ENCODE data around the gene KRT8.
A peak's percentile ranks its signal among the peaks of the same experiment; 100 is the strongest.

KRT8 gene

DNA sequence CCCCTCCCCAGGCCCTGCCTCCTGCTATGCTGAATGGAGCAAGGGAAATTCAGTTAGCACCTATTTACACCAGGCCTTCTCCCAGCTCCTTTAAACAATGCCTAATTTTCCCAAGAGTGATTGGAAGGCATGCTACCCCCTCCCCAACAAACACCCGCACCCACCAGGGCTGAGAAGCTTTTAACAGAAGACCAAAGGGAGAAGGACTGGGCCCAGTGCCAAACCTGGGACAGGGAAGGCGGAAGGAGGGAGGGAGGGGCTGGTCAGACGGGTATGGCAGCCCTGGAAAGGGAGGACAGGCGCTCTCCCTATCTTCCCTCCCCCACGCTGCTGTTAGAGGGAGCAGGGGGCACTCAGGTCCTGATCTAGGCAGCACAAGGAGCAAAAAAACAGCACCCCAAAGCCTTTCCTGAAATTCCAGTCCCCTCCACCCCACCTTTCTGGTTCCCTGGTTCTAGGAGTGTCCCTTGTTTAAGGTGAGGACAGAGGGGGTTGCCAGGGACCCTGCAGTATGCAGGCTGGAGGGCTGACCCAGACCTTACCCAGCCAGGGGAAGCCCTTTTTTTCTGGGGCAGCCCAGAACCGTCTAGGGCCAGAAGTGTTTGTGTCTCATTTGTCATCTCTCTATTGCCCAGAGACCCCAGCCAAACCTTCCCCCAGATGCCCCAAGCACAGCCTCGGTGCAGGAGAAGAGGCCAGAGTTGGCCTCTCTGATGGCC, 2.4 kb upstream of the KRT8 start:
- TF ChIP-seq, protein P1, sequence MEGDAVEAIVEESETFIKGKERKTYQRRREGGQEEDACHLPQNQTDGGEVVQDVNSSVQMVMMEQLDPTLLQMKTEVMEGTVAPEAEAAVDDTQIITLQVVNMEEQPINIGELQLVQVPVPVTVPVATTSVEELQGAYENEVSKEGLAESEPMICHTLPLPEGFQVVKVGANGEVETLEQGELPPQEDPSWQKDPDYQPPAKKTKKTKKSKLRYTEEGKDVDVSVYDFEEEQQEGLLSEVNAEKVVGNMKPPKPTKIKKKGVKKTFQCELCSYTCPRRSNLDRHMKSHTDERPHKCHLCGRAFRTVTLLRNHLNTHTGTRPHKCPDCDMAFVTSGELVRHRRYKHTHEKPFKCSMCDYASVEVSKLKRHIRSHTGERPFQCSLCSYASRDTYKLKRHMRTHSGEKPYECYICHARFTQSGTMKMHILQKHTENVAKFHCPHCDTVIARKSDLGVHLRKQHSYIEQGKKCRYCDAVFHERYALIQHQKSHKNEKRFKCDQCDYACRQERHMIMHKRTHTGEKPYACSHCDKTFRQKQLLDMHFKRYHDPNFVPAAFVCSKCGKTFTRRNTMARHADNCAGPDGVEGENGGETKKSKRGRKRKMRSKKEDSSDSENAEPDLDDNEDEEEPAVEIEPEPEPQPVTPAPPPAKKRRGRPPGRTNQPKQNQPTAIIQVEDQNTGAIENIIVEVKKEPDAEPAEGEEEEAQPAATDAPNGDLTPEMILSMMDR (IDR thresholded peaks at IDR 0.05; ENCODE audit: low read depth, low read length) = no peak
- no peak overlapping the region for H3K4me3 ChIP-seq (ENCODE audit: low read depth, low read length)

DNA sequence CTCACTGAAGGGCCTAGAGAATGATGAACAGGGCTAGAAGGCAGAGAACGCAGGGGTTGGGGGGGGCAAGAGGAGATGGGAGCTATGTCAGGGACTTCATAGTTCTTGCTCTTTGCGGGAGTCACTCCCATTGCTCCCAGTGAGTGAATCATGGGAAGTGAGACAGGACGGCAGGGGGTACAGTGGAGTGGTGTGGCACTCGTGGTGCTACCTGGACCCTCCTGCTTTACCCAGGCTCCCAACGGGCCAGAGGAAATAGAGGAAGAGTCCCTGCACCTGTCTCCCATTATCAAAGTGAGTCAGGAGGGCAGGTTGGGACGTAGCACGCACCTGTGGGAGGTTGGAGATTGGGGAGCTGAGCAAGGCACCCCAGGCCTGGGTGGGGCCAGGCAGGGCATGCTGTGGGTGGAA, 1.3 kb upstream of the KRT8 start:
- no peak overlapping the region for H3K4me3 ChIP-seq (ENCODE audit: low read depth, low read length)
- TF ChIP-seq, protein P1 (IDR thresholded peaks at IDR 0.05; ENCODE audit: low read depth, low read length) = no peak

DNA sequence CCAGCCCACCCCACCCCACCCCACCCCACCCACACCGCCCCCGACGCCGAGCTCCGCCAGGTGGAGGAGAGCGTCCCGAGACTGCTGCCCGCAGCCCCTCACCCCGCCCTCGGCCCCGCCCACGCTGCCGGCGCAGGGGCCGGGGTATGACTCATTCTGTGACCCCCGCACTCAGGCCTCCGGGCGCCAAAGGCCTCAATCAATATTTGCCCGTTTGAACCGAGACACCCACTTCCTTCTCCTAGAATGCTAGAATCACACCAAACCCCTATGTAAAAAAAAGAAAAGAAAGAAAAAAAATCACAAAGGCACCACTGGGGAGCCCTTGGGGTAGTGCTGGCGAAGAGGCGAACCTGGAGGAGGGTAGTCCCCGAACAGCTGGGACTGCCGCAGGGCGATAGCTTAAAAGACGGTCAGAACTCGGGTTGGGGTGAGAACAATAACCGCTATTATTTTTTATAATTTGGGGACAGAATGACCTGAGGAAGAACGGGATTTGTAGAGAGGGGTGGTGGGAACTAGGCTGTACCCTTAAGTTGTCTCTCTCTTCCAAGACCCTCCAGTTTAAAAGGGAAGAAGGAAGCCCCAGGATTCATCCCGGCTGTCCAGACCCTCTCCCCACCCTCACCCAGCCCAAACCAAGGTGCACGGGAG, 894 bp downstream of the KRT8 start:
- no peak overlapping the region for H3K4me3 ChIP-seq (ENCODE audit: low read depth, low read length)
- TF ChIP-seq, protein P1 (IDR thresholded peaks at IDR 0.05; ENCODE audit: low read depth, low read length) = no peak

DNA sequence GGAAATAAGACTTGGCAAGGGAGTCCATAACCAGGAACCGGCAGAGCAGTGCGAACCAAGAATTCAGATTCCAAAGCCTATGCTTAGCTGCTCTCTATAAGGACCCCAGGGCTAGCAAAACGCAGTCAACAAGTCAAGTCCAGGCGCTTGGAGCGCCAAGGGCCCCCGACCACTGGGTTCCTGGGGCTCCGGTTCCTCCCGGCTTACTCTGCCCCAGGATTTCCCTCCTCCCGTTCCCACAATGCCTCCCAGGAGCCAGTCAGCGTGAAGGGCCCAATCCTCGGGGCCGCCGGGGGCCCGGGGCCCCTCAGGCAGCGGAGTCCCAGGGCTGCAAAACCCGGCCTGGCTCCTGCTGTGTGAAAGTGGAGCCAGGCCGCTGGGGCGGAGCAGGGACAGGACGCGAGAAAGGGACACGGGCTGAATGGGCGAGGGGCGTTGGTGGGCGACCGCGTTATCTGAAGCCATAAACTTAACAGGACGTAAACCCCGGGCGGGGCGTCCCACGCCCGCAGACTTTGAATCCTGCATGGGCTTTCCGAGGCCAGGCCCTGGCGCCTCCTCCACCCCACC, 1.5 kb downstream of the KRT8 start:
- TF ChIP-seq, protein P1 (IDR thresholded peaks at IDR 0.05; ENCODE audit: low read depth, low read length) = no peak
- peak overlapping the region; percentile 27 for H3K4me3 ChIP-seq (ENCODE audit: low read depth, low read length)

DNA sequence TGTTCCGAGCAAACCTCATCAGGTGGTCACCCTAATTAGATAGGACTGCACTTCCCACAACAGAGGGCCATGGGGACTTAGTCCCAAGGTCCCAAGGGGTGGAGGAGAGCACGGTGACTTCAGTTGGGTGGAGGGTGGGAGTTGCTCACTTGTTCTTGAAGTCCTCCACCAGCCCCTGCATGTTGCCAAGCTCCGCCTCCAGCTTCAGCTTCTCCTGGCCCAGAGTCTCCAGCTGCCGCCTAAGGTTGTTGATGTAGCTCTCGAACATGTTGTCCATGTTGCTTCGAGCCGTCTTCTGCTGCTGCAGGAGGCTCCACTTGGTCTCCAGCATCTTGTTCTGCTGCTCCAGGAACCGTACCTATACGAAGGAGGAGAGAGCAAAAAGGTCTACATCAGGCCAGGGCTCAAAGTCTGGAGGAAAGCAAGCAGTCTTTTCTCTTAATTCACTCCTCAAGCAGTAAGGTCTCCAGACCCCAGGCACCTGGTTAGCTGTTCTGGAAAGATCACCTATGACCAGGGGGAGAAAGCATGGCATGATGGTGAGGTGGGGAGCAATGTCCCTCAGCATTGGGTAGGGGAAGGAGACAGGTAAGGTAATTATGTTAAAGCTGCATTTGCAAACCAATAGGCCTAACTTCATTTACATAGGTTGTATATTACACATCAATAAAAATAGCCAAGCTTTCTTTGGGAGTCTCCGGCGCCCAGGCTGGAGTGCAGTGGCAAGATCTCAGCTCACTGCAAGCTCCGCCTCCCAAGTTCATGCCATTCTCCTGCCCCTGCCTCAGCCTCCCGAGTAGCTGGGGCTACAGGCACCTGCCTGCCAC, 2.9 kb downstream of the KRT8 start:
- H3K4me3 ChIP-seq (ENCODE audit: low read depth, low read length) = no peak overlapping the region
- TF ChIP-seq, protein P1 (IDR thresholded peaks at IDR 0.05; ENCODE audit: low read depth, low read length) = no peak

DNA sequence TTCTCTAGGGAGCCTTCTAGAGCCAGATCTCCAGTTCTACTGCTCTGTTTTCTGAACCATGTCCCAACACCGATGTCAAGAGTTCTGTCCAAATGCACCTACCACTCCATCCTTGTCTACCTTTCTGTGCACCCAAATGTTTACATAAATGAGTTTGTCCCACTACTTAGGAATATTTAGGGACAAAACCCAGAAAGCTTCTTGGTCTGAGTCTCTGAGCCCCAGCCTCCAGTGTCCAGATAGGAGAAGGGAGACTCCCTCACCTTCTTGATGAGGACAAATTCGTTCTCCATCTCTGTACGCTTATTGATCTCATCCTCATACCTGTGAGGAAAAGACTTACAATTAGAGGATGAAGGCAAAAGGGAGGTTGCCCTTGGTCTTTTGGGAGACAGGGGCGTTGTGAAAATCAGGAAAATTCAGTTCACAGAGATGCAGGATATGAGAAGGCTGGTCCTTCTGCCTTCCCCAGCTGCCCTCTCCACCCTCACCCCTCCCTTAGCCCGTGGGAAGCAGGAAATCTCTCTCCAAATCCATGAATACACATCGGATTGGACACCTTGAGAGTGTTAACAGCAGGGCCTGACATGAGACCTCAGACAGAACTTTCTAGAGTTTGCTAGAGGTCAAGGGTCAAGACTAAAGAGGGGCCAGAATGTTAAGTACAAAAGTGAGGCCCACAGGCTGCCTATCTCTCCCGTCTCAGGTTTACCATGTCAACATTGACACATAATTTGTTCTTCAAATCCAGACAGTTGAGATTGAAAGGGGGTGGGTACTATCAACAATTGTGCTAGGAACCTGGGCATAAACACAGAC, 3.8 kb downstream of the KRT8 start:
- TF ChIP-seq, protein P1 (IDR thresholded peaks at IDR 0.05; ENCODE audit: low read depth, low read length) = no peak
- H3K4me3 ChIP-seq (ENCODE audit: low read depth, low read length) = no peak overlapping the region
